GM19455 (cell line): ENCODE results near the gene TTC9B.

ENCODE experiments used
- ATAC-seq: cut with Tn5 transposase; IDR thresholded peaks from one replicate; pipeline ENCODE4 v1.9.1; 2021; ENCODE audit not compliant: unreplicated experiment

Gene TTC9B

DNA sequence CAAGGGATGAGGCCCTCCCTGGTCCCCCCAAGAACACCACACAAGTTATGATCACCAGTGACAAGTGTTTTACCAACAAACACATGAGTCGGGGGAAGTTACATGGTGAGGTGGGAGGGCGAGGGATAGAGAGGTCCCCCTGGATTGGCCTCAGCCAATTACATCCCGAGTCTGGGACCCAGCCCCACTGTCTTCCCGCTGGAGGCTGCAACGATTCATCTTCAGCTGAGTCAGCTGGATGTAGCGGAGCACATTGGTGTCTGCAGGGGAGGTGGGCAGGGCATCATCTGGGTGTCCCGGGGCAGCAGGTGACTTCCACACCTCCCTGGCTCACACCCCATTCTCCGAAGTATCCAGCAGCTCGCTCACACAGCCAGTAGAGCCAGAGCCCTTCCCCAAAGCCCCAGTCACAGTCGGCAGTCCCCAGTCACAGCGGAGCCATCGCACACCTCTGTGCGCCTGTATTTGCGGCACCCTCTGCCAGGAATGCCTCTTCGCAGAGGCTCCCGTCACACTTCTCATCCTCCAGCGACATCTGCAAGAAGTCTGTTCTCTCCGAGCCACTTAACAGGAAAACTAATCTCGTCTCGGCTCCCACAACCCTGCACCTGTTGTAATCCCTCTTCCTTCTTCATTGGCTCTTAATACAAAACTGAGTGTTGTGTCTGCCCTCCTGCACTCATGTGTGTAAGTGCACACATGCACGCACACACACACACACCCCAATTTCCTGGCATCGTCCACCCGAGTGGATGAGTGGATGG lies 2.0 kb downstream of the TTC9B start:
- no peak for ATAC-seq

DNA sequence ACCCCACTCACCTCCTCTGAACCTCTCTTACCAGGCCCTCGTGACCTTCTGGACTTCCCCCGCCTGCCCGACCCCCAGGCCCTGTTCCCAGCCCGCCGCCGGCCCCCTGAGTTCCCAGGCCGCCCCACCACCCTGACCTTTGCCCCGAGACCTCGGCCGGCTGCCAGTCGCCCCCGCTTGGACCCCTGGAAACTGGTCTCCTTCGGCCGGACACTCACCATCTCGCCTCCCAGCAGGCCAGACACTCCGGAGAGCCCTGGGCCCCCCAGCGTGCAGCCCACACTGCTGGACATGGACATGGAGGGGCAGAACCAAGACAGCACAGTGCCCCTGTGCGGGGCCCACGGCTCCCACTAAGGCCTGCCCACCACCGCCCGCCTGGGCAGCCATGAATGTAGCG lies 3.2 kb downstream of the TTC9B start:
- no peak for ATAC-seq

DNA sequence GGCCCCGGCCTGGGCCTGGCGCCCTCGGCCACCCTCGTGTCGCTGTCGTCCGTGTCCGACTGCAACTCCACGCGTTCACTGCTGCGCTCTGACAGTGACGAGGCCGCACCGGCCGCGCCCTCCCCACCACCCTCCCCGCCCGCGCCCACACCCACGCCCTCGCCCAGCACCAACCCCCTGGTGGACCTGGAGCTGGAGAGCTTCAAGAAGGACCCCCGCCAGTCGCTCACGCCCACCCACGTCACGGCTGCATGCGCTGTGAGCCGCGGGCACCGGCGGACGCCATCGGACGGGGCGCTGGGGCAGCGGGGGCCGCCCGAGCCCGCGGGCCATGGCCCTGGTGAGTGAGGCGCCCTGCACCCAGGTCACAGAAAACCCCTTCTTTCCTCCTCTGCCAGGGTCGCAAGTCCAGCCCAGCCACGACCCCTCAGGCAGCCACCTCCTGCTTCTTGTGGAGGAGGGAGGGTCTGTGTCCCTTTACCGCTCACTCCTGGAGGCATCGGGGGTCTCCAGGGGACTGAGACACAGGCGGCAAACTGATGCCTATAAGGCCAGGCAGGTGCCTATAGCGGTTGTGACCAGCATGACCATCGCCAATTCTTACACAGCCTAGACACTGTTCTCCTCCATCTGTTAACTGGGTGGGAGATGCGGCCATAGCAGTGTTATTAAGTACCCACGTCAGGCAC lies 4.2 kb downstream of the TTC9B start:
- ATAC-seq = no peak

GRCh38 chr19:40213251-40213829 lies 4.8 kb downstream of the TTC9B start:
- ATAC-seq = no peak

DNA sequence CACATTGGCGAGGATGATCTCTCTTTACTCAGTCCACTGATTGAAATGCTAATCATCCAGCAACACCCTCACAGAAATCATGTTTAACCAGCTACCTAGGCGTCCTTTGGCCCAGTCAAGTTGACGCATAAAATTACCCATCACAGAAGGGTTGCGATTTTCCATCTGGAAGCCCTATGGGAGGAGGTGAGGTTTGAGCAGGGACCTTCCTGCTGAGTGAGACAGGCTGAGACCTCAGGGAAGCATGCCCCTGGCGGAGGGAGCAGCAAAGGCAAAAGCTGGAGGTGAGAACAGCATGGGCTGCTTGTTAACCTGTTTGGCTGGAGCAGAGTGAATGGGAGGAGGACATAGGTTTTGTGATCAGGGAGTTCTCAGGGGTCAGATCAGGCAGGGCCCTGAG lies 7.3 kb downstream of the TTC9B start:
- ATAC-seq = no peak

DNA sequence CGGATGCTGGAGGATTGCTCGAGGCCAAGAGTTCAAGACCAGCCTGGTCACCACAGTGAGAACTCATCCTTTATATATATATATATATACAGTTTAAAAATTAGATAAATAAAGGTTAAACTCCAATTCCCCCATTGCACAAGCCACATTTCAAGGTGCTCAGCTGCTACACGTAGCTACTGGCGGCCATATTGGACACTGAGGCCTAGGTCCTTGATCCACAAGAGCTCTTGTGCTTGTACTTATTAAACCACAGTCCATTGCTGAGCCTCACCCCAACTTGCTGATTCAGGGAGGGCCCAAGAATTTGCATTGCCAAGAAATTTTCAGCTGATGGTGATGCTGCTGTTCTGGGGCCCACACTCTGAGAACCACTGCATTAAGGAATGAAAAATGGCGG lies 9.6 kb downstream of the TTC9B start:
- ATAC-seq = no peak

GRCh38 chr19:40205760-40206159 lies 12.4 kb downstream of the TTC9B start:
- ATAC-seq = no peak

DNA sequence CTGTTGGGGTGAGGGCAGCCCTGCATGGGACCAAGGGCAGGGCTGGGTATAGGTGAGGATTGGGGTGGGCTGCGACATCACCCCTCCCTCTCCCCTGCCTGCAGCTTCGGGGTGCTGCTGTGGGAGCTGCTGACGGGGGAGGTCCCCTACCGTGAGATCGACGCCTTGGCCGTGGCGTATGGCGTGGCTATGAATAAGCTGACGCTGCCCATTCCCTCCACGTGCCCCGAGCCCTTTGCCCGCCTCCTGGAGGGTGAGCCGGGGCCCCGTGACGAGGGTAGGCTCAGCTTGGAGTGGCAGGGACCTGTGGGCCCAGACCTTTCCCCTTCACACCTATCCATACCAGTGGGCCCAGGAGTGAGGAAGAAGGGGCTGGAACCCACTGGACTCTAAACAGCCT lies 13.8 kb downstream of the TTC9B start:
- ATAC-seq = no peak

DNA sequence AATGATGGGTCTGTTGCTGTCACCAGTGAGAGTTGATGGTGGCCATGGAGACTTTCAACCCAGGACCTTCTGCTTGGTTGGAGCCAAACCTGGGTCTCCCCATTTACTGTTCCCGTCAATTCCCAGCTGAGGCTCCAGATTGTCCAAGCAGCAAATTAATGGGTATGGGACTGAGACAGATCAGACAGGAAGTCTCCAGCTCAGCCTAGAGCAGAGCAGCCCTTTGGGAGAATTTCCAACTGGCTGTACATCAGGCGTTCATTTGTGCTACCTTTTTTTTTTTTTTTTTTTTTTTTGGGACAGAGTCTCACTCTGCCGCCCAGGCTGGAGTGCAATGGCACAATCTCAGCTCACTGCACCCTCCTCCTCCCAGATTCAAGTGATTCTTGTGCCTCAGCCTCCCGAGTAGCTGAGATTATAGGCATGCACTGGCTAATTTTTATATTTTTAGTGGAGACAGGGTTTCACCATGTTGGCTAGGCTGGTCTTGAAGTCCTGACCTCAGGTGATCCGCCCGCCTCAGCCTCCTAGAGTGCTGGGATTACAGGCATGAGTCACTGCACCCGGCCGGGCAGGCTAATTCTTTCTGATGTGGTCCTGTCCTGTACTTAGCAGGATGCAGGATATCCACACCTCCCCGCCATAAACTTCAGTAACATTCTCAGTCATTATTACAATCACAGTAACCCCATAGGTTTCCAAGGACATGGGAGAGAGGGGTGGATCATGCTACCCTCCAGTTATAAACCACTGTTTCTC lies 17.7 kb downstream of the TTC9B start:
- ATAC-seq = no peak

GRCh38 chr19:40198272-40198990 lies 19.8 kb downstream of the TTC9B start:
- ATAC-seq = no peak

- no peak for ATAC-seq
Measured at GRCh38 chr19:40193587-40193849, 24.7 kb downstream of the TTC9B start.

GRCh38 chr19:40192758-40193586 lies 25.2 kb downstream of the TTC9B start:
- no peak for ATAC-seq

DNA sequence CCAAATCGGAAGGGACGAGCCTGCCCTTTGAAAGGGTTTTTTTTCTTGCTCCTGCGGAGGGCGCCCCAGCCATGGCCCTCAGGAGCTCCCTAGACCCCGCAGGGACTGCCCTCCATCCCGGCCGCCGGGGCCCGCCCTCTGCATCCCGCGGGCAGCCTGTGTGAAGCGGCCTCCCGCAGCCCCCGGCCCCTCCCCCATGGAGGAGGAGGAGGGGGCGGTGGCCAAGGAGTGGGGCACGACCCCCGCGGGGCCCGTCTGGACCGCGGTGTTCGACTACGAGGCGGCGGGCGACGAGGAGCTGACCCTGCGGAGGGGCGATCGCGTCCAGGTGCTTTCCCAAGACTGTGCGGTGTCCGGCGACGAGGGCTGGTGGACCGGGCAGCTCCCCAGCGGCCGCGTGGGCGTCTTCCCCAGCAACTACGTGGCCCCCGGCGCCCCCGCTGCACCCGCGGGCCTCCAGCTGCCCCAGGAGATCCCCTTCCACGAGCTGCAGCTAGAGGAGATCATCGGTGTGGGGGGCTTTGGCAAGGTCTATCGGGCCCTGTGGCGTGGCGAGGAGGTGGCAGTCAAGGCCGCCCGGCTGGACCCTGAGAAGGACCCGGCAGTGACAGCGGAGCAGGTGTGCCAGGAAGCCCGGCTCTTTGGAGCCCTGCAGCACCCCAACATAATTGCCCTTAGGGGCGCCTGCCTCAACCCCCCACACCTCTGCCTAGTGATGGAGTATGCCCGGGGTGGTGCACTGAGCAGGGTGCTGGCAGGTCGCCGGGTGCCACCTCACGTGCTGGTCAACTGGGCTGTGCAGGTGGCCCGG lies 26.1 kb downstream of the TTC9B start:
- ATAC-seq = peak; percentile 27

GRCh38 chr19:40190891-40191835 lies 27.0 kb downstream of the TTC9B start, which contains the start of gene MAP3K10:
MAP3K10 (plus strand) TSS chr19:40191426; CDS start chr19:40192032, 606 bp downstream.
- ATAC-seq = peak; percentile 77

GRCh38 chr19:40184273-40184672 lies 33.9 kb downstream of the TTC9B start:
- no peak for ATAC-seq

DNA sequence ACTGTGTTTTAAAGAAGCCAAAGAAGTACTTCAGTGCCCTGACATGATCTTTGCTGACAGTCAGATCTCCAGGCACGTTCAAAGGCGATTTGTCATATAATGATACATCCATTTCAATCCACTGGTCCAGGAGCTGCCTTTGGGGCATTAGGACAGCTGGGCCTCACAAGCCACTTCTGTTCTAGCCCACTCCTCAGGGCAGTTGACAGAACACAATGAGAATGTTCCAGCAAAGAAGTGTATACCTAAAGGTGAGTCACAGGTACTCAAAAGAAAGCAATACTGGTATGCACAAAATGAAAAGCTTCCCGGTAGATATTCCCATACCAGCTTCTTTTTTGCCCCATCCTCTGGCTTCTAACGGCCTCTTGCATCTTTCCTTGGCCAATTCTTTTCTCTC lies 39.4 kb downstream of the TTC9B start:
- no peak for ATAC-seq

- no peak for ATAC-seq
Measured at GRCh38 chr19:40177286-40178070, 40.7 kb downstream of the TTC9B start.
